Astrocyte of the spinal cord (primary cell): ENCODE results near the gene DYSF.

Experiments used
- DNase-seq: peaks from one replicate; pipeline ENCODE4 v3.0.0; 2011; ENCODE audit warnings: low read depth, low spot score
- H3K4me3 ChIP-seq: 2 replicates; pipeline ENCODE4 v1.5.1; 2011; ENCODE audit warnings: low read depth, mild to moderate bottlenecking, low read length, moderate library complexity
- in situ Hi-C: cut with HindIII; loops from 2 replicates; pipeline ENCODE4 v1.10.0; 2017; ENCODE audit warnings: low sequenced_read_pairs
- TF ChIP-seq, protein P1 (sequence below): IDR thresholded peaks from 2 replicates; pipeline ENCODE4 v1.5.1; 2012; ENCODE audit warnings: low read depth, mild to moderate bottlenecking, low read length, inconsistent platforms

DYSF gene

DNA sequence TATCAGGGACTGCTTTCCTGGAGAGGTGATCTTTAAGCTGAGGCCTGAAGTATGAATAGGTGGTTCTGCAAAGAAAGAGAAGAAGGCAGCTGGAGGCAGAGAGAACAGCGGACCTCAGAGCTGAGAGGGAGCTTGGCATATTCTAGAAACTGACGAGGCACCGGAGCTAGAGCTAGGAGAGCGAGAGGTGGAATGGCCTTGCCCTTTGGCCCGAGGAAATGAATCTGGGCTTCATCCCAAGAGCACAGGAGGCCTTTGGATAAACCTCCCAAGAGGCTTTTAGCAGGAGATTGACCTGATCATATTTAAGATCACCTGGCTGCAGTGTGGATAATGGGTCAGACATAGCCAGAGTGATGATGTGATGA is 7.9 kb downstream of the DYSF start:
- no peak for DNase-seq
- TF ChIP-seq, protein P1, sequence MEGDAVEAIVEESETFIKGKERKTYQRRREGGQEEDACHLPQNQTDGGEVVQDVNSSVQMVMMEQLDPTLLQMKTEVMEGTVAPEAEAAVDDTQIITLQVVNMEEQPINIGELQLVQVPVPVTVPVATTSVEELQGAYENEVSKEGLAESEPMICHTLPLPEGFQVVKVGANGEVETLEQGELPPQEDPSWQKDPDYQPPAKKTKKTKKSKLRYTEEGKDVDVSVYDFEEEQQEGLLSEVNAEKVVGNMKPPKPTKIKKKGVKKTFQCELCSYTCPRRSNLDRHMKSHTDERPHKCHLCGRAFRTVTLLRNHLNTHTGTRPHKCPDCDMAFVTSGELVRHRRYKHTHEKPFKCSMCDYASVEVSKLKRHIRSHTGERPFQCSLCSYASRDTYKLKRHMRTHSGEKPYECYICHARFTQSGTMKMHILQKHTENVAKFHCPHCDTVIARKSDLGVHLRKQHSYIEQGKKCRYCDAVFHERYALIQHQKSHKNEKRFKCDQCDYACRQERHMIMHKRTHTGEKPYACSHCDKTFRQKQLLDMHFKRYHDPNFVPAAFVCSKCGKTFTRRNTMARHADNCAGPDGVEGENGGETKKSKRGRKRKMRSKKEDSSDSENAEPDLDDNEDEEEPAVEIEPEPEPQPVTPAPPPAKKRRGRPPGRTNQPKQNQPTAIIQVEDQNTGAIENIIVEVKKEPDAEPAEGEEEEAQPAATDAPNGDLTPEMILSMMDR: no peak
- H3K4me3 ChIP-seq: no peak overlapping the region
- in situ Hi-C loops: no loop called here

DNA sequence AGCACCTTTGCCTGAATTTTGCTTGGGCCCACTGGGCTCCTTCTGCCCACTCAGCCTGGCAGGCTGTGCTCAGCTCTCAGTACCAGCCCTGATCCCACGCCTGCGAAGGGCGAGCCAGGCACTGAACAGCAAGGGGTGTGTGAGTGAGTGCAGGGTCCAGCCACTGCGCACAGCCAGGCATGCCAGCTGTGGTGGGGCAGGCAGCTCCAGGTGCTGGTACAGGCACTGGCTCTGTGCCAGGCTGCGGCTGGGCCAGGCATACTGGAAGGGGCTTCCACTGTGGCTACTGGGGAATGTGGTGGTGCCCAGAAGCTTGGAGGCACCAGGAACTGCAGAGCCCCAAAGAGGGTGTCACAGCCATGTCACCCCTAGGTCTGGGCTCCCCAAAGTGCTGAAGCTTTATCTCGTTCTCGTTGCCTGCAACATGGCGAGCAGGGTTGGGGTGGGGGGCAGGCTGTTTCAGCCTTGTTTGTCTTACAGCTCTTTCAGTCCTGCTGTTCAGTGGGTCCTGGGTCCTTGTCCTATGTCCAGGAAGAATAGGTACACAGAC is 8.8 kb downstream of the DYSF start:
- no peak for DNase-seq
- in situ Hi-C loops: no loop called here
- TF ChIP-seq, protein P1: no peak
- no peak overlapping the region for H3K4me3 ChIP-seq

DNA sequence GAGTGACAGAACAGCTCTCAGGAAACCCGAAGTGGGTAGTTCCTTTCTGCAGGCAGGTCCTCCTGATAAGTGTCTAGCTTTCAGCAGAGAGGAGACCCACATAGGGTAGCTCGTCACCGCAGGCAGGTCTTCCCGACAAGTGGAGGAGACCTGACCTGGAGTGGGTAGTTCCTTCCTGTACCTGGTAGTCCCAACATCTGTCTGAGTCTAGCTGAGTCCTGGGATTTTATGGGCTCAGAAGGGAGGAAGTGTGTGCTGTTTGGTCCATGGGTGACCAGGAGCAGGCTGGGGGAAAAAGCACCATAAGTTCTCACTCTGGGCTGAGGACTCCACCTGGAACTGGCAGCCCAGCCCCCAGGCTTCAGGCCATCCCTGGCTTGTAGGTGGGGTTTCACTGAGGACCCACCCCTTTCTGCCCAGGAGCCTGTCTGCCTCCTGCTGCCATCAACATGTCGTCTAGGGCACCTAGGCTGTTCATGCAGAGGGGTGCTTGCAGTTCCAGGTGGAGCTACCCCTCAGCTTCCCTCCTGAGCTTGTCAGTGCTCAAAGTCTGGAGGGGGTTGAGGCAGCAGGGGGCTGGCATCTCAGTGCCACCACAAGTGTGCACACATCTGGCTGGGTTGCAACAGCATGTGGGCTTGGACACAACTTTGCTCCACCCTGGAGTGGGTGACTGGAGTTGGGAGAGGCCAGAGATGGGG is 9.4 kb downstream of the DYSF start:
- no peak for DNase-seq
- TF ChIP-seq, protein P1: no peak
- in situ Hi-C loops: no loop called here
- no peak overlapping the region for H3K4me3 ChIP-seq

DNA sequence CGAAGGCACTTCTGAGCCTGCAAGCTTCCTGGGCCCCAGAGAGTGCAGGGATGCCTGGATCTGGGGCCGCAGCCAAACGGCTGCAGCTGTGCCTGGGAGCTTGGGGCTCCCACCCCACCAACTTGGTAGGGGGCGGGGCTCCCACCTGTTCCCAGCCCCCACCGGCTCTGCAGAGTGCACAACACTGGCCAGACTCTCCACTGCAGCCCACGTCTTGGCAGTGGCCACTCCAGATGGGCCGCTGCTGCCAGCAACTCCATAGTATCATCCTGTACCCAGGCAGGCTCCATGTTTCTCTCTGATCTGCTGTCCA is 9.9 kb downstream of the DYSF start:
- TF ChIP-seq, protein P1: no peak
- in situ Hi-C loops: no loop called here
- DNase-seq: no peak
- no peak overlapping the region for H3K4me3 ChIP-seq

DNA sequence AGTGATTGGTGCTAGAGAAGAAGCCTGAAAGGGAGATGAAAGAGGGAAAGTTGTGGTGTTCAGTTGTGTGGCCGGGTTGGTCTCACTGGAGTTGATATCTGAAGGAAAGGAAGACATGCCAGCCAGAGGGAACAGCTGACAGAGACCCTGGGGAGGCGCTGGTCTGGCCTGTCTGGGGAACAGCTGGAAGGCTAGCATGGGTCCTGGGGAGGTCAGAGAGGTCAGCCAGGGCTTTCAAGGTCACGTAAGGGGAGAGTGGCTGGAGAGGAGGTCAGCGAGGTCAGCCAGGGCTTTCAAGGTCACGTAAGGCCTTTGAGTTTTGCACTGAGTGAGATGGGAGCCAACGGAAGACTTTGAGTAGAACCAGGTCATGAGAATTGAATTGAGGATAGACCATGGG is 11.0 kb downstream of the DYSF start:
- in situ Hi-C loops: no loop called here
- H3K4me3 ChIP-seq: no peak overlapping the region
- no peak for DNase-seq
- TF ChIP-seq, protein P1: no peak

DNA sequence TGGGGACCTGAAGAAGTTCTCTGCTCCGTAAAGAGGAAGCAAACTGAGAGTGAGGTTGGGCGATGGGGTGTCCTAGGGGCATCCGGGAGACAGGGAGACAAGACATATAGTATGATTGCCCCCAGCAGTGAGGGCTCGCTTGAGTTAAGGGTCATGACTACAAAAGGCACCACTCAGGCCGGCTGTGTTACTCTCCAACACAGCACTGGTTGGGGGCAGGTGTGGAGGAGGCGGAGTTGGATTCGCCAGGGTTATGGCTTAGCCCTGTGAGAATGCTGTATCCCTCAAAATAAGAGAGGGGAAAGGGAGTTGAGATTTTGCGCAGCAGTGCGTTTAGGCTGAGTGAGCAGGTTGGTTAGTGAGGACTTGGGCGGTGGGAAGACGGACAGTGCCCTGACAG is 12.0 kb downstream of the DYSF start:
- no peak overlapping the region for H3K4me3 ChIP-seq
- TF ChIP-seq, protein P1: no peak
- in situ Hi-C loops: no loop called here
- no peak for DNase-seq
